Left ventricle myocardium inferior (tissue), 1 donor: ENCODE data around the gene COL4A6. TPM values are rescaled to one million over a fixed set of nuclear protein-coding genes. Genes with fewer than 3 reads are reported as not detected.

ENCODE experiments used
- DNase-seq: peaks from one replicate; pipeline ENCODE4 v3.0.0-alpha.2; 2020
- H3K27ac ChIP-seq: fragments of 200-600 bp; replicated peaks from 2 replicates; pipeline ENCODE4 v1.8.0; 2021
- H3K27me3 ChIP-seq: fragments of 200-600 bp; 2 replicates; pipeline ENCODE4 v1.8.0; 2021; ENCODE audit warnings: low read depth
- H3K36me3 ChIP-seq: fragments of 200-600 bp; 2 replicates; pipeline ENCODE4 v1.8.0; 2021
- H3K4me1 ChIP-seq: fragments of 200-600 bp; 2 replicates; pipeline ENCODE4 v1.8.0; 2021
- H3K4me3 ChIP-seq: fragments of 200-600 bp; 2 replicates; pipeline ENCODE4 v1.8.0; 2021; ENCODE audit warnings: mild to moderate bottlenecking, moderate library complexity
- H3K9me3 ChIP-seq: fragments of 200-600 bp; replicated peaks from 2 replicates; pipeline ENCODE4 v1.8.0; 2021
- CTCF ChIP-seq: fragments of 200-600 bp; IDR thresholded peaks from 2 replicates; pipeline ENCODE4 v1.8.0; 2021; ENCODE audit warnings: antibody characterized with exemption, mild to moderate bottlenecking, borderline replicate concordance
- intact Hi-C: fragments of 100-400 bp; cut with micrococcal nuclease; formaldehyde crosslinking; loops from one replicate; pipeline ENCODE4 v1.11.0; 2022
- total RNA-seq: library from RNA; stranded (reverse); fragmentation: NEBNext Ultra II Directional; extraction: Animal tissue kit (Norgen Biotek cat#: 25700); gene quantifications from one replicate; pipeline ENCODE4 v1.2.1, GENCODE V29; 2021
- donor health status: DM: no; HTN: yes; CAD: no; lungs with severe emphysema.

The COL4A6 gene
- total RNA-seq, 1 donor from 2014 or later = 9.8 TPM

- Histone ChIP-seq H3K4me3 (no peak overlapping the region), H3K36me3 (no peaks in the 10 kb centered on the region), H3K9me3 (no peaks in the 10 kb centered on the region), H3K27me3 (no peaks in the 10 kb centered on the region), H3K4me1 (no peaks in the 10 kb centered on the region), H3K27ac (no peak overlapping the region)
- DNase-seq = no peak
- TF ChIP-seq CTCF = no peak
- intact Hi-C loops = no loop called here
Observed at GRCh38 chrX:108310506-108310905, 127.7 kb downstream of the COL4A6 start.

- Histone ChIP-seq H3K27ac (no peak overlapping the region), H3K4me3 (no peak overlapping the region), H3K36me3 (no peaks in the 10 kb centered on the region), H3K27me3 (no peaks in the 10 kb centered on the region), H3K4me1 (no peaks in the 10 kb centered on the region), H3K9me3 (no peaks in the 10 kb centered on the region)
- intact Hi-C loops = no loop called here
- TF ChIP-seq CTCF = no peak
- no peak for DNase-seq
Observed at GRCh38 chrX:108309144-108309543, 129.1 kb downstream of the COL4A6 start.

GRCh38 chrX:108307132-108308085, 130.8 kb downstream of the COL4A6 start:
- Histone ChIP-seq H3K36me3 (no peaks in the 10 kb centered on the region), H3K27ac (peak overlapping the region; percentile 75), H3K4me1 (no peaks in the 10 kb centered on the region), H3K9me3 (no peaks in the 10 kb centered on the region), H3K27me3 (no peaks in the 10 kb centered on the region), H3K4me3 (no peak overlapping the region)
- intact Hi-C loops = no loop called here
- DNase-seq = peak; percentile 39
- TF ChIP-seq CTCF = peak; percentile 9

GRCh38 chrX:108306086-108306485, 132.1 kb downstream of the COL4A6 start:
- no peak overlapping the region for H3K4me3 ChIP-seq
- H3K9me3 ChIP-seq = no peaks in the 10 kb centered on the region
- H3K27ac ChIP-seq = no peak overlapping the region
- no peak for TF ChIP-seq CTCF
- H3K4me1 ChIP-seq = no peaks in the 10 kb centered on the region
- H3K36me3 ChIP-seq = no peaks in the 10 kb centered on the region
- DNase-seq = no peak
- H3K27me3 ChIP-seq = no peaks in the 10 kb centered on the region
- intact Hi-C loops = no loop called here

GRCh38 chrX:108304757-108305156, 133.5 kb downstream of the COL4A6 start:
- H3K36me3 ChIP-seq = no peaks in the 10 kb centered on the region
- intact Hi-C loops = no loop called here
- no peak overlapping the region for H3K4me3 ChIP-seq
- no peaks in the 10 kb centered on the region for H3K9me3 ChIP-seq
- H3K27me3 ChIP-seq = no peaks in the 10 kb centered on the region
- H3K4me1 ChIP-seq = no peaks in the 10 kb centered on the region
- no peak for DNase-seq
- H3K27ac ChIP-seq = no peak overlapping the region
- TF ChIP-seq CTCF = no peak
